Measurements from ENCODE around the gene LYRM2.

GRCh38 chr6:89555031-89555430 is 83.5 kb downstream of the LYRM2 start:
- TF ChIP-seq POLR2AphosphoS5 (IDR thresholded peaks at IDR 0.05; ENCODE audit: low read depth, low read length) (no peak), POLR2A (IDR thresholded peaks at IDR 0.05; ENCODE audit: low read depth, low read length) (no peak)

All from GM12891 (cell line).